Neural cell (in vitro differentiated cells): ENCODE results near the gene ERMARD. TPM values are rescaled to one million over a fixed set of nuclear protein-coding genes. Genes with fewer than 3 reads are reported as not detected.

Experiments
- H2AFZ ChIP-seq: fragments of 200-600, 300-800 bp; sonication (generic), shearing (Covaris generic); 2 replicates; pipeline ENCODE4 v1.6.0; 2014; ENCODE audit warnings: low read depth, mild to moderate bottlenecking, antibody characterized with exemption, low read length, moderate library complexity
- H3F3A ChIP-seq: fragments of 200-600 bp; shearing (Covaris generic); 2 replicates; pipeline ENCODE4 v1.6.1; 2016; ENCODE audit warnings: mild to moderate bottlenecking, moderate library complexity, mixed read lengths, antibody characterized with exemption, low read length; ENCODE audit not compliant: insufficient read depth, poor library complexity, severe bottlenecking
- H3K27ac ChIP-seq: fragments of 200-600, 300-800 bp; sonication (generic), shearing (Covaris generic); 2 replicates; pipeline ENCODE4 v1.5.1; 2014; ENCODE audit warnings: mild to moderate bottlenecking, low read length, moderate library complexity
- H3K27me3 ChIP-seq: fragments of 300-800, 200-600 bp; sonication (generic), shearing (Covaris generic); 2 replicates; pipeline ENCODE4 v1.6.0; 2014; ENCODE audit warnings: mild to moderate bottlenecking, low read depth, low read length, moderate library complexity; ENCODE audit not compliant: insufficient read depth
- H3K36me3 ChIP-seq: fragments of 300-800, 200-600 bp; sonication (generic), shearing (Covaris generic); 2 replicates; pipeline ENCODE4 v1.5.1; 2014; ENCODE audit warnings: mild to moderate bottlenecking, antibody characterized with exemption, low read length, moderate library complexity; ENCODE audit not compliant: insufficient read depth
- H3K4me2 ChIP-seq: fragments of 300-800, 200-600 bp; sonication (generic), shearing (Covaris generic); 2 replicates; pipeline ENCODE4 v1.6.0; 2014; ENCODE audit warnings: mild to moderate bottlenecking, low read length
- H3K4me3 ChIP-seq: fragments of 300-800, 200-600 bp; sonication (generic), shearing (Covaris generic); 2 replicates; pipeline ENCODE4 v1.5.1; 2014; ENCODE audit warnings: mild to moderate bottlenecking, low read length, moderate library complexity
- H3K79me2 ChIP-seq: fragments of 200-600 bp; shearing (Covaris generic); replicated peaks from 2 replicates; pipeline ENCODE4 v1.6.0; 2014; ENCODE audit warnings: mild to moderate bottlenecking, low read length, moderate library complexity; ENCODE audit not compliant: insufficient read depth
- H3K9ac ChIP-seq: fragments of 300-800, 200-600 bp; sonication (generic), shearing (Covaris generic); 2 replicates; pipeline ENCODE4 v1.6.1; 2016; ENCODE audit warnings: mild to moderate bottlenecking, low read length, mixed read lengths
- H3K9me2 ChIP-seq: fragments of 200-600 bp; shearing (Covaris generic); 2 replicates; pipeline ENCODE4 v1.6.1; 2016; ENCODE audit warnings: mild to moderate bottlenecking, low read length, mixed read lengths; ENCODE audit not compliant: insufficient read depth
- H3K9me3 ChIP-seq: fragments of 200-600, 300-800 bp; sonication (generic), shearing (Covaris generic); 2 replicates; pipeline ENCODE4 v1.6.1; 2016; ENCODE audit warnings: mild to moderate bottlenecking, mixed run types, low read length, moderate library complexity, mixed read lengths
- H4K20me1 ChIP-seq: fragments of 200-600 bp; shearing (Covaris generic); 2 replicates; pipeline ENCODE4 v1.6.1; 2016; ENCODE audit warnings: mild to moderate bottlenecking, mixed run types; ENCODE audit not compliant: insufficient read depth
- EP300 ChIP-seq: fragments of 450-650 bp; conservative IDR thresholded peaks from 2 replicates; pipeline ENCODE4 v1.6.1; 2014; ENCODE audit warnings: antibody characterized with exemption, mild to moderate bottlenecking, moderate library complexity; ENCODE audit not compliant: poor library complexity, severe bottlenecking
- EZH2 ChIP-seq: fragments of 200-600, 300-800 bp; shearing (Covaris generic), sonication (generic); IDR thresholded peaks from 2 replicates; pipeline ENCODE4 v1.6.1; 2014; ENCODE audit warnings: antibody characterized with exemption, low read length, borderline replicate concordance, mild to moderate bottlenecking; ENCODE audit not compliant: insufficient read depth, poor library complexity, severe bottlenecking
- MXI1 ChIP-seq: fragments of 450-650 bp; conservative IDR thresholded peaks from 2 replicates; pipeline ENCODE4 v1.6.1; 2014; ENCODE audit warnings: antibody characterized with exemption, mild to moderate bottlenecking; ENCODE audit not compliant: poor library complexity, severe bottlenecking
- POLR2AphosphoS5 ChIP-seq: IDR thresholded peaks from 2 replicates; pipeline ENCODE4 v1.6.1; 2012
- RAD21 ChIP-seq: fragments of 450-650 bp; conservative IDR thresholded peaks from 2 replicates; pipeline ENCODE4 v1.6.1; 2014; ENCODE audit warnings: antibody characterized with exemption, mild to moderate bottlenecking, moderate library complexity
- REST ChIP-seq: IDR thresholded peaks from 2 replicates; pipeline ENCODE4 v1.6.1; 2012; ENCODE audit warnings: borderline replicate concordance
- SMC3 ChIP-seq: fragments of 450-650 bp; conservative IDR thresholded peaks from 2 replicates; pipeline ENCODE4 v1.6.1; 2014; ENCODE audit warnings: antibody characterized with exemption, mild to moderate bottlenecking, moderate library complexity; ENCODE audit not compliant: poor library complexity
- TAF1 ChIP-seq: IDR thresholded peaks from 2 replicates; pipeline ENCODE4 v1.6.1; 2012; ENCODE audit warnings: low read depth
- polyA plus RNA-seq: library from polyadenylated mRNA; depleted of rRNA; stranded (reverse); fragments of >200 nt; gene quantifications from 2 replicates; pipeline ENCODE4 v1.2.3, GENCODE V29; 2014
- TF ChIP-seq, protein P1 (sequence below): fragments of 450-650 bp; IDR thresholded peaks from 2 replicates; pipeline ENCODE4 v1.5.1; 2014; ENCODE audit warnings: antibody characterized with exemption, mild to moderate bottlenecking, moderate library complexity; ENCODE audit not compliant: poor library complexity, severe bottlenecking

The ERMARD gene
- polyA plus RNA-seq, 1 donor from 2014 or later, result 51.2 TPM

GRCh38 chr6:169800116-169800667, 48.8 kb downstream of the ERMARD start:
- no peaks in the 10 kb centered on the region for H3K27me3 ChIP-seq
- H3K9ac ChIP-seq, result no peak overlapping the region
- no peaks in the 10 kb centered on the region for H4K20me1 ChIP-seq
- no peak overlapping the region for H2AFZ ChIP-seq
- TF ChIP-seq POLR2AphosphoS5 (no peak), EP300 (no peak), SMC3 (no peak), MXI1 (no peak), RAD21 (no peak), REST (no peak), TAF1 (no peak), EZH2 (no peak)
- TF ChIP-seq, protein P1, sequence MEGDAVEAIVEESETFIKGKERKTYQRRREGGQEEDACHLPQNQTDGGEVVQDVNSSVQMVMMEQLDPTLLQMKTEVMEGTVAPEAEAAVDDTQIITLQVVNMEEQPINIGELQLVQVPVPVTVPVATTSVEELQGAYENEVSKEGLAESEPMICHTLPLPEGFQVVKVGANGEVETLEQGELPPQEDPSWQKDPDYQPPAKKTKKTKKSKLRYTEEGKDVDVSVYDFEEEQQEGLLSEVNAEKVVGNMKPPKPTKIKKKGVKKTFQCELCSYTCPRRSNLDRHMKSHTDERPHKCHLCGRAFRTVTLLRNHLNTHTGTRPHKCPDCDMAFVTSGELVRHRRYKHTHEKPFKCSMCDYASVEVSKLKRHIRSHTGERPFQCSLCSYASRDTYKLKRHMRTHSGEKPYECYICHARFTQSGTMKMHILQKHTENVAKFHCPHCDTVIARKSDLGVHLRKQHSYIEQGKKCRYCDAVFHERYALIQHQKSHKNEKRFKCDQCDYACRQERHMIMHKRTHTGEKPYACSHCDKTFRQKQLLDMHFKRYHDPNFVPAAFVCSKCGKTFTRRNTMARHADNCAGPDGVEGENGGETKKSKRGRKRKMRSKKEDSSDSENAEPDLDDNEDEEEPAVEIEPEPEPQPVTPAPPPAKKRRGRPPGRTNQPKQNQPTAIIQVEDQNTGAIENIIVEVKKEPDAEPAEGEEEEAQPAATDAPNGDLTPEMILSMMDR, result no peak
- H3K9me3 ChIP-seq, result no peaks in the 10 kb centered on the region
- no peak overlapping the region for H3K4me2 ChIP-seq
- no peak overlapping the region for H3K4me3 ChIP-seq
- no peak overlapping the region for H3K27ac ChIP-seq
- H3K36me3 ChIP-seq, result no peaks in the 10 kb centered on the region
- no peaks in the 10 kb centered on the region for H3F3A ChIP-seq
- H3K79me2 ChIP-seq, result no peaks in the 10 kb centered on the region
- H3K9me2 ChIP-seq, result no peaks in the 10 kb centered on the region

DNA sequence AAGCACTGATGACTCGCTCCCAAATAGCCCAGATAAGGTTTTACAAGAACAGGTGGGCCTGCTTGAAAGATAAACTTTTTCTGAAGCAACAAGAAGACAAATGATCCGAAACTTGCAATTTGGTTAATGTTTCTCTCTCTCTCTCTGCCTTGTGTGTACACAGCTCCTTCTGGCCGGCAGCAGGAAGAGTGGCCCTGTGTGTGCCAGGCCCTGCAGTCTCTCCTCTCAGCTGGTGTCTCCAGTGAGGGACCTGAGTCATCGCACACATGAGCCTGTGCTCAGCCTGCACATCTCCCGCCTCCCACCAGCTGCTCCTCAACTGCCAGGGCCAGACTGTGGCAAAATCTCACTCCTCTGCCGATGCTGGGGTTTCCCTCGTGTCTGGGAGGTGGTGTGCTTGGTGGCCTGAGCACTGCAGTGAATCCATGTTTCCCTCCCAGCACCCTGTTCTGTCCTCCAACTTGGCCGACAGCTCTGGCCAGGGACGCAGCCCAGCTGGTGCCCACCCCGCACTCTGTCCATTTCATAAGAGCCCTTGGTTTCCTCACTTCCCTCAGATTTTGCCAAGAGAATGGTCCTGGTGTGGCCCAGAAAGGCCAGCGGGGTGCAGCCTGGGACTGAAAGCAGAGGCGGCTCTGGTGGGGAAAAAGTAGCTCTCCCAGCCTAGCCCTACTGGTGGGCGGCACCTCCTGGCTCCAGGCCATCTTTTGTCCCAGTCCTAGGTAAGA, 49.4 kb downstream of the ERMARD start:
- no peaks in the 10 kb centered on the region for H4K20me1 ChIP-seq
- no peaks in the 10 kb centered on the region for H3K9me2 ChIP-seq
- H3K4me2 ChIP-seq, result no peak overlapping the region
- no peaks in the 10 kb centered on the region for H3K79me2 ChIP-seq
- no peaks in the 10 kb centered on the region for H3F3A ChIP-seq
- H3K9ac ChIP-seq, result no peak overlapping the region
- no peaks in the 10 kb centered on the region for H3K9me3 ChIP-seq
- no peak overlapping the region for H2AFZ ChIP-seq
- no peak overlapping the region for H3K4me3 ChIP-seq
- no peaks in the 10 kb centered on the region for H3K27me3 ChIP-seq
- no peaks in the 10 kb centered on the region for H3K36me3 ChIP-seq
- H3K27ac ChIP-seq, result no peak overlapping the region
- TF ChIP-seq EZH2 (no peak), REST (no peak), POLR2AphosphoS5 (no peak)
